H1 (cell line): Measurements from ENCODE around the gene DOK3. TPM values are rescaled to one million over a fixed set of nuclear protein-coding genes. Genes with fewer than 3 reads are reported as not detected.
A peak's percentile ranks its signal among the peaks of the same experiment; 100 is the strongest.

Experiments
- CTCF ChIA-PET: fragments of 300-600 bp; sonication (Branson Sonifier 250); formaldehyde crosslinking; loops from one replicate; lab custom pipeline; 2021; ENCODE audit not compliant: partially characterized antibody; lab: Charles Lee
- POLR2A ChIA-PET: fragments of 300-600 bp; sonication (Branson Sonifier 250); formaldehyde crosslinking; loops from one replicate; lab custom pipeline; 2021; ENCODE audit warnings: inconsistent platforms; ENCODE audit not compliant: partially characterized antibody; lab: Charles Lee
- DNase-seq, 2 experiments: peaks; one replicate each; pipeline versions ENCODE4 v3.0.0 to v3.0.0-alpha.2; 2010 to 2022; ENCODE audit warnings: low spot score in 2 of 2, low read depth in 1 of 2, mixed read lengths in 1 of 2
- FAIRE-seq: peaks from 2 replicates; lab custom pipeline; 2011; peaks lifted over from hg19 to GRCh38; lab: Jason Lieb, UNC
- H2AFZ ChIP-seq: 2 replicates; pipeline ENCODE4 v1.8.1; 2012; ENCODE audit warnings: low read length, inconsistent platforms
- H2AK5ac ChIP-seq: 2 replicates; pipeline ENCODE4 v1.6.1; 2013; ENCODE audit warnings: low read depth, low read length
- H2BK120ac ChIP-seq: replicated peaks from 2 replicates; pipeline ENCODE3; 2013; ENCODE audit warnings: low read depth, low read length, inconsistent platforms
- H2BK12ac ChIP-seq: 2 replicates; pipeline ENCODE4 v1.6.1; 2013; ENCODE audit warnings: low read depth, low read length
- H2BK15ac ChIP-seq: 2 replicates; pipeline ENCODE4 v1.6.1; 2013; ENCODE audit warnings: low read length
- H2BK20ac ChIP-seq: 2 replicates; pipeline ENCODE4 v1.6.1; 2013; ENCODE audit warnings: low read length
- H2BK5ac ChIP-seq: 2 replicates; pipeline ENCODE4 v1.6.1; 2013; ENCODE audit warnings: low read depth, low read length
- H3K14ac ChIP-seq: 2 replicates; pipeline ENCODE4 v1.6.1; 2013; ENCODE audit warnings: inconsistent platforms; ENCODE audit not compliant: insufficient read length
- H3K18ac ChIP-seq: 2 replicates; pipeline ENCODE4 v1.6.1; 2013; ENCODE audit warnings: low read length; ENCODE audit errors: extremely low read depth
- H3K23ac ChIP-seq: 2 replicates; pipeline ENCODE4 v1.6.1; 2013; ENCODE audit warnings: inconsistent platforms; ENCODE audit not compliant: insufficient read length
- H3K23me2 ChIP-seq: 2 replicates; pipeline ENCODE4 v1.6.1; 2013; ENCODE audit warnings: low read depth, low read length
- H3K27ac ChIP-seq: 2 replicates; pipeline ENCODE4 v1.6.1; 2011; ENCODE audit warnings: low read depth, low read length, inconsistent platforms
- H3K27me3 ChIP-seq, 4 experiments: replicated peaks in 1 of 4; 1 replicate in 1 of 4; 2 replicates in 3 of 4; pipeline versions ENCODE4 v1.6.1 to v1.8.1; 2011 to 2013; ENCODE audit warnings: low read length in 3 of 4, mild to moderate bottlenecking in 3 of 4, inconsistent platforms in 2 of 4, mixed read lengths in 2 of 4, moderate library complexity in 1 of 4; ENCODE audit not compliant: control insufficient read depth in 3 of 4, insufficient read depth in 3 of 4; ENCODE audit errors: extremely low read depth in 1 of 4
- H3K36me3 ChIP-seq, 4 experiments: 2 replicates each; pipeline versions ENCODE4 v1.6.1 to v1.8.1; 2011 to 2013; ENCODE audit warnings: mild to moderate bottlenecking in 4 of 4, low read length in 3 of 4, moderate library complexity in 2 of 4, control low read depth in 1 of 4, inconsistent platforms in 1 of 4; ENCODE audit not compliant: insufficient read depth in 4 of 4, control insufficient read depth in 2 of 4
- H3K4ac ChIP-seq: replicated peaks from 2 replicates; pipeline ENCODE3; 2013; ENCODE audit warnings: low read length, low read depth, mixed read lengths, inconsistent platforms; ENCODE audit not compliant: insufficient read length
- H3K4me1 ChIP-seq, 4 experiments: replicated peaks in 1 of 4; 1 replicate in 1 of 4; 2 replicates in 3 of 4; pipeline versions ENCODE4 v1.6.1 to v1.8.1; 2011 to 2013; ENCODE audit warnings: low read length in 3 of 4, inconsistent platforms in 2 of 4, mixed read lengths in 1 of 4; ENCODE audit not compliant: insufficient read depth in 4 of 4, control insufficient read depth in 3 of 4
- H3K4me2 ChIP-seq, 2 experiments: 2 replicates each; pipeline versions ENCODE4 v1.6.1 to v1.8.1; 2011 to 2013; ENCODE audit warnings: low read depth in 2 of 2, low read length in 2 of 2, control low read depth in 1 of 2, inconsistent platforms in 1 of 2, mild to moderate bottlenecking in 1 of 2; ENCODE audit not compliant: insufficient read depth in 1 of 2
- H3K4me3 ChIP-seq, 4 experiments: fragments of 200-600, 300-600 bp in 1 of 4; sonication (generic), shearing (Covaris generic), sonication (Bioruptor Twin) in 1 of 4; 2 replicates each; pipeline versions ENCODE4 v1.5.1 to v1.8.1; 2011 to 2016; ENCODE audit warnings: low read length in 4 of 4, low read depth in 3 of 4, control low read depth in 2 of 4, inconsistent platforms in 2 of 4, mild to moderate bottlenecking in 2 of 4, mixed read lengths in 1 of 4, moderate library complexity in 1 of 4; ENCODE audit not compliant: insufficient read depth in 2 of 4; ENCODE audit errors: extremely low read depth in 1 of 4
- H3K56ac ChIP-seq: replicated peaks from 2 replicates; pipeline ENCODE3; 2013; ENCODE audit warnings: low read depth, mild to moderate bottlenecking, mixed read lengths, low read length, inconsistent platforms; ENCODE audit not compliant: insufficient read length
- H3K79me1 ChIP-seq: 2 replicates; pipeline ENCODE4 v1.6.1; 2013; ENCODE audit warnings: low read depth, low read length, control low read depth
- H3K79me2 ChIP-seq, 2 experiments: 2 replicates each; pipeline versions ENCODE4 v1.6.1 to v1.8.1; 2012 to 2013; ENCODE audit warnings: low read length in 2 of 2, mild to moderate bottlenecking in 2 of 2, inconsistent platforms in 1 of 2; ENCODE audit not compliant: insufficient read depth in 2 of 2, control insufficient read depth in 1 of 2
- H3K9ac ChIP-seq, 4 experiments: replicated peaks in 1 of 4; 1 replicate in 1 of 4; 2 replicates in 3 of 4; pipeline versions ENCODE4 v1.6.1 to v1.8.1; 2011 to 2013; ENCODE audit warnings: low read depth in 3 of 4, low read length in 3 of 4, control low read depth in 2 of 4, mild to moderate bottlenecking in 2 of 4, moderate library complexity in 2 of 4, inconsistent platforms in 1 of 4; ENCODE audit errors: extremely low read depth in 1 of 4
- H3K9me3 ChIP-seq, 2 experiments: 2 replicates each; pipeline versions ENCODE4 v1.6.1 to v1.8.1; 2012 to 2013; ENCODE audit warnings: mild to moderate bottlenecking in 2 of 2, moderate library complexity in 2 of 2, control low read depth in 1 of 2, inconsistent platforms in 1 of 2, low read depth in 1 of 2, low read length in 1 of 2, mixed read lengths in 1 of 2; ENCODE audit not compliant: insufficient read depth in 2 of 2
- H4K20me1 ChIP-seq, 2 experiments: replicated peaks in 1 of 2; 2 replicates each; pipeline versions ENCODE3 to v1.8.1; 2011 to 2013; ENCODE audit warnings: inconsistent platforms in 2 of 2, low read length in 2 of 2, mild to moderate bottlenecking in 1 of 2; ENCODE audit not compliant: insufficient read depth in 2 of 2, control insufficient read depth in 1 of 2
- H4K5ac ChIP-seq: 2 replicates; pipeline ENCODE4 v1.6.1; 2013; ENCODE audit warnings: low read length, low read depth, mixed read lengths, inconsistent platforms; ENCODE audit not compliant: insufficient read length
- H4K8ac ChIP-seq: 2 replicates; pipeline ENCODE4 v1.8.0; 2013; ENCODE audit warnings: mild to moderate bottlenecking, moderate library complexity, low read length, inconsistent platforms; ENCODE audit not compliant: insufficient read depth; ENCODE audit errors: extremely low read depth
- H4K91ac ChIP-seq: replicated peaks from 2 replicates; pipeline ENCODE3; 2013; ENCODE audit warnings: low read length, mixed read lengths, inconsistent platforms; ENCODE audit not compliant: insufficient read length
- EP300 ChIP-seq, 2 experiments: IDR thresholded peaks; 1 replicate in 1 of 2; 2 replicates in 1 of 2; pipeline ENCODE4 v1.6.1; 2011 to 2012; ENCODE audit warnings: low read depth in 2 of 2, low read length in 2 of 2, mild to moderate bottlenecking in 2 of 2, borderline replicate concordance in 1 of 2, inconsistent platforms in 1 of 2, moderate library complexity in 1 of 2
- JUND ChIP-seq: IDR thresholded peaks from 2 replicates; pipeline ENCODE4 v1.6.1; 2011; ENCODE audit warnings: mild to moderate bottlenecking, improper control_type of control experiment, low read length
- POLR2AphosphoS5 ChIP-seq: IDR thresholded peaks from 2 replicates; pipeline ENCODE4 v1.6.1; 2011; ENCODE audit warnings: low read depth, low read length
- WGBS, 2 experiments: shearing (Covaris generic) in 1 of 2; methylation state at CpG; one replicate each; pipeline versions ENCODE4 v1.1.6 to v1.1.7; 2013 to 2015; ENCODE audit warnings: low lambda C conversion rate in 2 of 2, mixed read lengths in 2 of 2, inconsistent platforms in 1 of 2, low coverage in 1 of 2, missing lambda C conversion rate in 1 of 2; ENCODE audit not compliant: insufficient replicate concordance in 2 of 2, insufficient coverage in 1 of 2, insufficient read length in 1 of 2; ENCODE audit errors: extremely low coverage in 1 of 2, missing lambda C conversion rate in 1 of 2; 5-methylcytosine and 5-hydroxymethylcytosine counted together
- polyA plus RNA-seq, 7 experiments: library from polyadenylated mRNA; depleted of rRNA in 3 of 7; stranded (reverse) in 5 of 7; unstranded in 2 of 7; fragments of >200 nt in 5 of 7; fragments of 200-250 nt in 2 of 7; gene quantifications; 1 replicate in 5 of 7; 2 replicates in 1 of 7; 4 replicates in 1 of 7; pipeline versions ENCODE4 v1.2.1 to v1.2.3, GENCODE V29; 2011 to 2013; ENCODE audit warnings: missing spikeins in 2 of 7, mixed read lengths in 2 of 7
- total RNA-seq: library from RNA; stranded (reverse); fragmentation: NEBNext Ultra II Directional; extraction: Animal tissue kit (Norgen Biotek cat#: 25700); gene quantifications from 2 replicates; pipeline ENCODE4 v1.2.1, GENCODE V29; 2021

Gene DOK3
- total and polyA plus RNA-seq, 2 of the 8 experiments (the other 6 are each of a cell fraction or from before 2014, with no cell fraction given) = 4.2 to 6.4 TPM

GRCh38 chr5:177483042-177483441, 26.6 kb downstream of the DOK3 start:
- no peak overlapping the region for H3K23ac ChIP-seq
- H3K9me3 ChIP-seq = no peaks in the 10 kb centered on the region
- 93% methylated on average over 9 of the region's 9 CpGs; no CpG with 5 or more reads in 1 of the 2 experiments for WGBS, 2 experiments
- H4K8ac ChIP-seq = no peak overlapping the region
- no peak overlapping the region for H3K14ac ChIP-seq
- peaks cover 10 to 38% (median 20%) of the 10 kb centered on the region in 4 experiments for H3K36me3 ChIP-seq
- H3K23me2 ChIP-seq = no peaks in the 10 kb centered on the region
- H3K4ac ChIP-seq = no peak overlapping the region
- H2AK5ac ChIP-seq = no peak overlapping the region
- H3K4me3 ChIP-seq = no peak overlapping the region
- H2BK5ac ChIP-seq = no peak overlapping the region
- H4K5ac ChIP-seq = no peak overlapping the region
- H2BK15ac ChIP-seq = no peak overlapping the region
- H3K4me1 ChIP-seq = no peaks in the 10 kb centered on the region; a peak in 1 of 7 replicates
- POLR2A ChIA-PET = interaction anchor here (0.8 to 67.5 kb wide), 3 partner anchors 3 to 33 kb away, joined by 4 to 3349 read pairs (median 3349); partner anchors contain the start of genes DBN1, DOK3, PDLIM7 and PRR7
- H3K18ac ChIP-seq = no peak overlapping the region
- no peaks in the 10 kb centered on the region for H3K79me2 ChIP-seq
- H2BK12ac ChIP-seq = no peak overlapping the region
- no peak overlapping the region for H2AFZ ChIP-seq
- H3K56ac ChIP-seq = no peak overlapping the region
- H4K20me1 ChIP-seq = peaks cover 5 to 11% of the 10 kb centered on the region in 2 experiments
- peaks cover 2% of the 10 kb centered on the region; the same call in 1 of the 2 replicates for H3K79me1 ChIP-seq
- TF ChIP-seq POLR2AphosphoS5 = 0 out of 2 replicates have a peak, but pooled peaks have one; percentile 36
- no peak for TF ChIP-seq JUND
- TF ChIP-seq EP300 (IDR thresholded peaks at IDR 0.05; ENCODE audit: borderline replicate concordance in 1 of 2, low read depth in 2 of 2, low read length in 2 of 2) = no peak
- TF ChIP-seq, all 59 proteins: peak for 1
- FAIRE-seq (no peak), DNase-seq (no peak)
- H3K27ac ChIP-seq = no peak overlapping the region
- CTCF ChIA-PET = interaction anchor here (10.4 kb wide), 1 partner anchor 9 kb away, joined by 162 read pairs; the partner anchor contains the start of gene PDLIM7
- H2BK20ac ChIP-seq = no peak overlapping the region
- no peak overlapping the region for H4K91ac ChIP-seq
- H3K9ac ChIP-seq = no peak overlapping the region
- no peak overlapping the region for H3K4me2 ChIP-seq
- no peak overlapping the region for H2BK120ac ChIP-seq
- H3K27me3 ChIP-seq = no peaks in the 10 kb centered on the region
